RWPE2 (cell line): ENCODE results near the gene CLEC6A.

ENCODE experiments used
- ATAC-seq: fragments of 200-7000 bp; cut with Tn5 transposase; 3 replicates; pipeline ENCODE4 v1.9.1; 2021; ENCODE audit warnings: low read depth
- DNase-seq: peaks from one replicate; pipeline ENCODE4 v3.0.0-alpha.2; 2020; ENCODE audit warnings: low spot score
- H3K27ac ChIP-seq: fragments of 450-650 bp; 2 replicates; pipeline ENCODE4 v1.5.1; 2017; ENCODE audit warnings: mild to moderate bottlenecking; ENCODE audit not compliant: poor library complexity, severe bottlenecking
- H3K27me3 ChIP-seq: fragments of 250-450 bp; sonication (Bioruptor Pico); 2 replicates; pipeline ENCODE4 v1.5.1; 2021; ENCODE audit warnings: mild to moderate bottlenecking, moderate library complexity; ENCODE audit not compliant: insufficient read depth, poor library complexity, severe bottlenecking
- H3K36me3 ChIP-seq: fragments of 250-450 bp; sonication (Bioruptor Pico); 2 replicates; pipeline ENCODE4 v1.5.1; 2020; ENCODE audit warnings: low read depth, mild to moderate bottlenecking, moderate library complexity
- H3K4me1 ChIP-seq: fragments of 250-450 bp; sonication (Bioruptor Pico); 2 replicates; pipeline ENCODE4 v1.5.1; 2021; ENCODE audit warnings: mild to moderate bottlenecking, moderate library complexity; ENCODE audit not compliant: insufficient read depth, poor library complexity, severe bottlenecking
- H3K4me3 ChIP-seq: fragments of 250-450 bp; sonication (Bioruptor Pico); 2 replicates; pipeline ENCODE4 v1.5.1; 2021; ENCODE audit warnings: mild to moderate bottlenecking, moderate library complexity; ENCODE audit not compliant: severe bottlenecking
- H3K9me3 ChIP-seq: fragments of 250-450 bp; sonication (Bioruptor Pico); 2 replicates; pipeline ENCODE4 v1.5.1; 2021; ENCODE audit warnings: mild to moderate bottlenecking, moderate library complexity; ENCODE audit not compliant: severe bottlenecking
- CTCF ChIP-seq: fragments of 450-650 bp; IDR thresholded peaks from one replicate; pipeline ENCODE4 v1.5.1; 2017; ENCODE audit warnings: mild to moderate bottlenecking, moderate library complexity; ENCODE audit not compliant: poor library complexity, severe bottlenecking

Gene CLEC6A

GRCh38 chr12:8527250-8528130, 71.7 kb downstream of the CLEC6A start:
- Histone ChIP-seq H3K4me1 (no peaks in the 10 kb centered on the region), H3K9me3 (no peaks in the 10 kb centered on the region), H3K4me3 (no peak overlapping the region), H3K27me3 (no peaks in the 10 kb centered on the region), H3K27ac (no peak overlapping the region), H3K36me3 (no peaks in the 10 kb centered on the region)
- no peak for TF ChIP-seq CTCF
- ATAC-seq (no peak), DNase-seq (no peak)
